GM18498 (cell line): ENCODE measurements around the gene CRYM.
"Not testable (repeated sequence)": the region's sequence is repeated elsewhere in the genome, so short reads cannot be mapped to it uniquely, and the experiment has no call there.

Source experiments
- ATAC-seq: cut with Tn5 transposase; IDR thresholded peaks from one replicate; pipeline ENCODE4 v1.9.1; 2021; ENCODE audit warnings: mild to moderate bottlenecking, moderate library complexity; ENCODE audit not compliant: unreplicated experiment

The CRYM gene

DNA sequence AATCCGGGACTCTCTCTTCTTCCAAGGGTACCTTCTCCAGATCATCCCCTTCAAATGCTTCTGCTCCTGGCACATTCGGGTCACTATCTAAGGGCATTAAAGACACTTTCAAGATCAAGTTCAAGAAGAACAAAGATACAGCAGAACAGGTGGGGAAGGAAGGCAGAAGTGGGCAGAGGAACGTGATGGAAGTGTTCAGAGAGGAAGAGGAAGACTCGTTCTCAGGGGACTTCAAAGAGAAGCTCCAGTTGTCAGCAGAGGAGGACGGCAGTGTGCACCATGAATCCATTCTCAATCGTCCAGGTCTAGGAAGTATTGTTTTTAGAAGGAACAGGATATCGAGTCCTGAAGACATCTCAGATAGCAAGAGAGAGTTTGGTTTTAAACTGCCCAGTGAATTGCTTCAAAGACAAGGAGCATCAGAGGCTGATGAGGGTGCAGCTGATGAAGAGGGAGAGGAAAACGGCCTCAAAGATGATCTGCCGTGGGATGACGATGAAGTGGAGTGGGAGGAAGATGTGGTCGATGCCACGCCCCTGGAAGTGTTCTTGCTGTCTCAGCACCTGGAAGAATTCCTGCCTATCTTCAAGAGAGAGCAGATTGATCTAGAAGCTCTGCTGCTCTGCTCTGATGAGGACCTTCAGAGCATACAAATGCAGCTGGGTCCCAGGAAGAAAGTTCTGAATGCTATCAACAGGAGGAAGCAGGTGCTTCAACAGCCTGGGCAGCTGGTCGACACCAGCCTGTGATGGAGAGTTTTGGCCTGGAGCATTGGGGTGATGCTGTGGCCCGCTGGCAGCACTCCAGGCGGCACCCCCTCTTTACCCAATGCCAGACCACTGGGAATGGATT lies 27.8 kb downstream of the CRYM start:
- no peak for ATAC-seq

DNA sequence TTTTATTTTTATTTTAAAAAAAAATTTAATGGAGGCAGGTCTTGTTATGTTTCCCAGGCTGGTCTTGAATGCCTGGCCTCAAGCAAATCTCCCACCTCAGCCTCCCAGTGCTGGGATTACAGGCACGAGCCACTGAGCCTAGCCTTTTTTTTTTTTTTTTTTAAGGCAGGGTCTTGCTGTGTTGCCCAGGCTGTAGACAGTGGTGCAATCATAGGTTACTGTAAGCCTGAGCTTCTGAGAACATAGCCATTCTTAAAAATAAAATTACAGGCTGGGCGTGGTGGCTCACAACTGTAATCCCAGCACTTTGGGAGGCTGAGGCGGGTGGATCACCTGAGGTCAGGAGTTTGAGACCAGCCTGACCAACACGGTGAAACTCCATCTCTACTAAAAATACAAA lies 29.9 kb downstream of the CRYM start:
- not testable (repeated sequence) for ATAC-seq

DNA sequence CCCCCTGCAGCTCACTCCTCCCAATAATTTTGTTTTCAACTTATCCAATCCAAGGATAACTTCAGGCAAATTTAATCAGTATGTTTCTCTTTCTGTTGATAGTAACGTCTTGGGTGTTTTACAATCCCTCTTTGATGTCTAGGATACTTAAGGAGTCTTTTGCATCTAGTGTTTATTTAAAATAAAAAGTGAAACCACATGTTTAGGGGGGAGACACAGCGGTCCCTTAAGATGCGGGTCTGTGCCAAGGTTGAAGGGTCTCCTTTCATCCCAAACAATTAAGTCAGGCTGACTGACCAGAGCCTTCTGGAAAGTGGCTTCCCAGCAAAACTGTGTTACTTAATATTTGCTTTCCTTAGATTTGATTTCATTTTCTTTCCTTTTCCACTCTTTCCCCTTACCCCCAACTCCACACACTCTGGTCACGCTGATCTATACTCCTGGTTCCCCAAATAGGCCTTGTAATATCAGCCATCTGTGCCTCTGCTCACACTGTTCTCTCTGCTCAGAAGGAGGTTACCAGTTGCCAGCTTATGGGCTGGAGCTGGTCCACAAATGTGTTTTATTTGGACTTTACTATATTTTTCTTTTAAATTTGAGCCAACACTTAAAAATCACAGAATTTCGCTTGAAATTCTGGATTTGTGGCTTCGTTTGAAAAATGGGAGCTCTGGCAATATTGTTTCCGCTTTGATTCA lies 33.4 kb downstream of the CRYM start:
- ATAC-seq, result no peak

DNA sequence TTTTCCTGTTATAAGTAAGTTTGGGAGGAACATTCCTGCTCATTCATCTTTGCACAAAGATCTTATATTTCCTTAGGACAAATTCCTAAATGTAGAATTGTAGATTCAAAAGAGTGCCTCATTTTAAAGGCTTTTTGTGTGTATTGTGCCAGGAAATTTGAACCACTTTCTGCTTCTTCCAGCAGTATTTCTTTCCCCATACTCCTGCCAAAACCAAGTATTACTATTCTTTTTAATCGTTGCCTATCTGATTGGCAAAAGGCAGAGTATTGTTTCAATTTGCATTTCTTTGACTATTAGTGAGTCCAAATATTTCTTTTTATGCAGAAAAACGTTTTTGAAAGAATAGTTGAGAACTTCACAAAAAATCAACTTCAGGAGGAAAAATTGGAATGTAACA lies 35.3 kb downstream of the CRYM start:
- no peak for ATAC-seq

DNA sequence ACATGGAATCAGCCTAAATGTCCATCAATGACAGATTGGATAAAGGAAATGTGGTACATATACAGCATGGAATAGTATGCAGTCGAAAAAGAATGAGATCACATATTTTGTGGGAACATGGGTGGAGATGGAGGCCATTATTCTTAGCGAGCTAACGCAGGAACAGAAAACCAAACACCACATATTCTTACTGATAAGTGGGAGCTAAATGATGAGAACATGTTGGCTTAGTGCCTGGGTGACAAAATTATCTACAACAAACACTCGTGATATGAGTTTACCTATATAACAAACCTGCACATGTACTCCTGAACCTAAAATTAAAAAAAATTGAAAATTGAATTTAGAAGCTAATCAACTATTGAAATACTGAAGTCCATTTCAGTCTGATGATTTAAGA lies 38.4 kb downstream of the CRYM start:
- ATAC-seq, result no peak

DNA sequence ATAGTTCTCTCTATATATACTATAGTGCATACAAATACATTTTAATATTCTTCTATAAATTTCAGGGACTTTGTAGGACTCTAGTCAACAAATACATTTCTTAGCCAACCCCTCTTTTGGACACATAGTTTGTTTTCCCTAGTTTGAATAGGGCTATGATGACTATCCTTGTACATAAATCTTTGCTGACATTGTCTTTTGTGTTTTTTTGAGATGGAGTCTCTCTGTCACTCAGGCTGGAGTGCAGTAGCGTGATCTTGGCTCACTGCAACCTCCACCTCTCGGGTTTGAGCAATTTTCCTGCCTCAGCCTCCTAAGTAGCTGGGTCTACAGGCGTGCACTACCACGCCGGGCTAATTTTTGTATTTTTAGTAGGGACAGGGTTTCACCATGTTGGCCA lies 41.3 kb downstream of the CRYM start:
- no peak for ATAC-seq

DNA sequence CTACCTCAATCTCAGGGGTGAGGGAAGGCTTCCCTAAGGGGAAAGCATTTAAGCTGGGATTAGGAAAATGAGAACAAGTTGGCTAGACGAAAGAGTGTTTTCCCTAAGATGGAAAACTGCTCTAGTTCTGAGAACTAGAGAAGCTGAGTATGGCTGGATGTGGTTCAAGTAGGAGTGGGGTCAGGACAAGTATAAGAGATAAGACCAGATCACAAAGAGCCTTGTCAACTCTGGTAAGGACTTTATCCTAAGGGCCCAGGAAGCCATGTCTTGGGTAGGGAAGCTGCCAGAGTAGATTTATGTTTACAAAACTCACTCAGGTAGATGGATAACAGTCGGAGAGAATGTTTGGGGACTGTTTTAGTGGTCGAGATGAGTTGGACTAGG lies 42.9 kb downstream of the CRYM start:
- ATAC-seq, result no peak

DNA sequence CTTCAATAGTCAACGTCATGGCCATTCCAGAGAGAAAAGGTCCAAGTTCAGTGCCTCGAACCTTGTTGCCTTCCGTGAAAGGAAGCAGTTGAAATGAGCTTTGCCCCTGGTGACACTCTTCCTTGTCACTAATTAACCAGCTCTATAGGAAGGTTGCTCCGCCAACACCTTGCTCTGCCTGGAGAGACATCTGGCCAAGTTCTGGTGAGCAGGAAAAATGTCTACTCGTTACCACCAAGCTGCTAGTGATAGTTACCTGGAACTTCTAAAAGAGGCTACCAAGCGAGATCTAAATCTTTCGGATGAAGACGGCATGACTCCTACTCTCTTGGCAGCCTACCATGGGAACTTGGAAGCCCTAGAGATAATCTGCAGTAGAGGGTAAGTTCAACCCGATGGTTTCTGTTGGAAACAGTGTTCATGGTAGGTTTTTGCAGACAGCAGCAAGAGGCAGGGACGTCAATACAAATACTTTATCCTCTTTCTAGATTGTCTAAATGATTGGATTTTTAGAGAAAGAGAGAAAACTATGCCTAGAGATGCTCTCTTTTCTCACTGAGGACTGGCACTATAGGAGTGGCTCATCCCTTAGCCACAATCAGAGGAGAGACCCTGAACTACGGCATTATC lies 44.5 kb downstream of the CRYM start, which contains the start of gene ANKS4B:
ANKS4B (plus strand) TSS at position 179 of the 630 bp plus-strand sequence; CDS start at position 218, 39 bp downstream.
- ATAC-seq, result no peak

DNA sequence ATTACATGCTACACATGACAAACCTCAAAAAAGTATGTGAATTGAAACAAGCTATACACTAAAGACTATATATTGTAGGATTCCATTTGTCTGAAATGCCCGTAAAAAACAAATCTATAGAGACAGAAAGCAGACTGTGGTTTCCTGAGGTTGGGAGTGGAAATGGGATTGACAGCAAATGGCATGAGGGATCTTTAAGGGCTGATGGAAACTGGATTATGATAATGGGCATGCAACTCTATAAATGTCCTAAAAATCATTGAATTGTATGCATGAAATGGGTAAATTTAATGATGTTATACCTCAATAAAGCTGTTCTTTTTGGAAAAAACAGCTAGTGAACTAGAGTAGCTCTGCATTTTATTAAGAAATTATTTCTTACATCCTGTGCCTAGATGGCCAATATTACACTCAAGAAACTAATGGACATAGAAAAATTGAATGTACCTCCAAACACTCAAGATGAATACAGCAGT lies 45.0 kb downstream of the CRYM start:
- ATAC-seq, result no peak

DNA sequence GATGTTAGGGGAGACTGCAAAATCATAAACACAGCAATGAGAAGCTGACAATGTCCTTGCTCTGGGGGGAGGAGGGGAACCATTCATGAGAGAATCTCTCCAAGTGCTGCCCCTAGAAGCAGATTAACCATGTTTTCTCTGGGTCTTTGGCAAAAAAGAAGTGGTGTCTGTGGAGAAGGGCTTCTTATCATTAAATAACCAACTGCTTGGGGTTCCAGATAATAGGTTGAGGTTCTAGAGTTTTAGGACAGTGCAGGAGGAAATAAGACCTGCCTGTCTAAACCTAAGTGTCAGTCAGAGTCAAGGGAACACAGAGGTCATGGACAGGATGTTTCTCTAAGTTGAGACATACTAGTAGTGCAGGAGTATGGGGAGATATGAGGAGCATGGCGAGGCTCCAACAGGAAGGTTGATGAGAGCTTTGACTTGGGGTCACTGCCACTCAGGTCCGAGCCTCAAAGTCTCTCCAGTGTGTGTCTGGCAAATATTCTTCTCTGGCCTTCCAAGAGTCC lies 49.7 kb downstream of the CRYM start:
- no peak for ATAC-seq

DNA sequence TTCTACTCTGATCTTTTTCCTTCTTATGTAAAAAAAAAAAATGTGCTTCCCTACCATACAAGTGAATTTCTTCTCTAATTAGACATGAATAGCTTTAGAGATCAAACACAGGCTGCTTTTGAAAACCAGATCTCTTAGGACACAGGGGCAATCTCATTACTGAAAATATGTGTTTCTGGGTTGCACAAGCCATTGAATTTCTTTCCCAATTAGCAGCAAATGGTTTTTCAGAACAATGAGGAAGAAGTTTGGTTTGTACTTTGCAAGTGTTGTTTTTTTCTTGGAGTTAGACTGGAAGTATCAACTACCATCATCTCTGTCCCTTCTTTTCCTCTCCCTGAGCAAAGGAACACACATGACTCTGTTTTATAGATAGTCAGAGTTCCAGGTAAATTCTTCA lies 50.2 kb downstream of the CRYM start:
- no peak for ATAC-seq

DNA sequence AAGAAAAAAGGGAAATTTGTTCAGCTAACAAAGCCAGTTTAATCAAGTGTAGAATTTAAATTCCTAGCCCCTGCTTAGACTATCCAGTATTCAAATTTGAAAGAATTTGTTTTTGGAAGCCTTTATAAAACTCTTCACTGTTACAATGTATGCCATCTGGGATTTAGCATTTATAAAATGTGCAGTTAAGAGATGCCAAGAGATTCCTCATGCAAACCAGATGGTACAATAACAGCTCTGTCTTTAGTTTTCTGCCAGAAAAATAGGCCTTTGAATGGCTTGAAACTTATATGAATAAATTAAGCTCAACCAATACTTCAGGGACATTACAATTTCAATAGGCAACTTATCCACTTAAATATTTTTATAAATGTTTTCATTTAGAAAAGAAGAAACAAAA lies 51.3 kb downstream of the CRYM start:
- no peak for ATAC-seq

DNA sequence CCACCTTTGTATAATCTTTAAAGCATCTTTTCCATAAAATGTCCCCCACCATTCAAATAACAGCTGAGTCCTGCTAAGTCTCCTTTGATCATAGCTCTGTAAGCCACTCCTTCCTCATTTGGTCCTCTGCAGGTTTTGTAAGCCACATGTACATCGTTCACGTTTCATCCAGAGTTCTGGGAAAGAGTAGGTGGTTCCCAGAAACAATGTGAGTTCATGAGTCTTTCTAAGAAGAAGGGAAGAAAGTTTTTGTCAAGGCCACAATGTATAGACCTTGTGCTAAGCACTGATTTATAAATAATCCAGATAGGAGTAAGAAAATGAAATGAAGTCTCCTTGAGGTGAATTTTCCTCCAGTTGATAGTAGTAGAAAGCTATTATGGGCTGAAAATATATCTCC lies 53.3 kb downstream of the CRYM start:
- ATAC-seq, result no peak

DNA sequence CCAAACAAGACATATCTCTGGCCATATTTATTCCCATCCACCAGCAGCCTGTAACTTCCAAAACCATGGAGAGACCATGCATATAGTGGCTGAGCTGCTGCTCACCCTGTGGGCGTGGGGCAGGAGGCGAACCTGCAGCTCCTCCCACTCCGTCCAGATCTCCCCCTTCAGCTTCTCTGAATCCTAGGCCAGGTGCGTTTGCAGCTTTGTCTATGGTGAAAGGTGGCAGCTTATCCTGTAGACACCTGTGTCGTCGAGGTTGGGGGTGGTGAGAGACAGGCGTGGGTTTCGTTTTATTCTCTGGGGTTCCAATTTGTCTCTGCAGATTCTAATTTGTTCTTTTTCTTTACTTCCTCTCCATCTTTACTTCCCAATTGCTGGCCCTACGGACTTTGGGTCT lies 54.3 kb downstream of the CRYM start:
- ATAC-seq, result no peak

DNA sequence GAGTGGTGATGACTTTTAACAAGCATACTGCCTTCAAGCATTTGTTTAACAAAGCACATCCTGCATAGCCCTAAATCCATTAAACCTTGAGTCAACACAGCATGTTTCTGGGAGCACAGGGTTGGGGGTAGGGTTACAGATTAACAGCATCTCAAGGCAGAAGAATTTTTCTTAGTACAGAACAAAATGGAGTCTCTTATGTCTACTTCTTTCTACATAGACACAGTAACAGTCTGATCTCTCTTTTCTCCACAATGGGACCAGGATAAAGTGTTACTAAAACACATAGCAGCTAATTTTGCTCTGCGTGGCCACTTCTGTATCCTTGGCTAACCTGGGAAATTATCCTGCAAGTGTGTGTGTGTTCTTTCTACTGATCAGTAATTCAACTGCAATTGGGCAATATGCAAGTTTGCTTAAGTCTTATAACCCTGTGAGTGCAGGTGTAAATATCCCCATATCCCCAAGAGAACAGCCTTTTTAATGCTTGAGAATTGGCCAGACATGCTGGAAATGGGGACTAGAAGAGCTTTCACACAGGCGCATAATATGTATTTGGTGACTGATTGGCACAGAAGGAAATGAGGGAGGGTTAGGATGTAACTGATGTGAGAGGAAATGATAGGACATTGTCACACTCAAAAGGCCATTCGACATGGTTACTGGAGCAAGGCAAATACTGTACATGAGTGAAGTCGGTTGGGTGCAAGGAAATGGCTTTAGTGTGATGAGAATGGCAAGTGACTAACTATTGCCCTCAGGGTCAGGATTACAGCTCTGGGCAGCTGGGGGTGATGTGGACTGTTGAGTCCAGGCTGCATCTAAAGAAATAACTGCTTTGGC lies 55.4 kb downstream of the CRYM start:
- ATAC-seq, result no peak

DNA sequence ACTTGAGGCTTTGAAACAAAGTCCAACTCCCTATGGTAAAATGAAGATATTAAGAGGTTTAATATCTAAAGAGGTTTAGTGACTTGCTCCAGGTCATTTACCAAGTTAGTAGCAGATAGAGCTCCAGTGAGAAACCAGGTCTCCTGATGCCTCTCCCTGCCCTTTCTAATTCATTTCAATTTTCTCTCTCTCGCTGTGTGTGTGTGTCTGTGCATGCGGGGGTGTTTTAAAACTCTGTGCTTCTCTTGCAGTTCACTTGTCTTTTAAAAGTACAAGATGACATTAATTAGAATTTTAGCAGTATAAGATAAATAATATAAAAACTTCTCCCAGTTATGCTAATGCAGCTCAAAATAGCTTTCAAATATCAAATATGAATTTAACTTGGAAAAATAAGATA lies 58.5 kb downstream of the CRYM start:
- ATAC-seq, result no peak

DNA sequence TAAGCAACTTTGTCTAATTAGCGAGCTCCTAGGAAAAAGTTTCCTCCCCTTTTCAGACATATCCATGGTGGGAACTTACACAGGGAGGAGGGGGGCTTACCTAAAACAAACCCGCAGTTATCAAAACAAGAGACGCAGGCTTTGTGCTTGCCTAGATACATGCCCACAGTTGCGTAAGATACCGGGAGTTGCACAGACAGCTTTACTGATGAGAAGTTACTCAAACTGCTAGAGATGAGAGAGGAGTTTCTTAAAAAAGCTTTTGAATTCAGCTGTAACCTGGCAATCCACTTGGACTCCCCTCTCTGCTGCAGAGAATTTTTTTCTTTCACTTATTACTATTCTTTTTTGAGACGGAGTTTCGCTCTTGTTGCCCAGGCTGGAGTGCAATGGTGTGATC lies 59.9 kb downstream of the CRYM start:
- ATAC-seq, result no peak

DNA sequence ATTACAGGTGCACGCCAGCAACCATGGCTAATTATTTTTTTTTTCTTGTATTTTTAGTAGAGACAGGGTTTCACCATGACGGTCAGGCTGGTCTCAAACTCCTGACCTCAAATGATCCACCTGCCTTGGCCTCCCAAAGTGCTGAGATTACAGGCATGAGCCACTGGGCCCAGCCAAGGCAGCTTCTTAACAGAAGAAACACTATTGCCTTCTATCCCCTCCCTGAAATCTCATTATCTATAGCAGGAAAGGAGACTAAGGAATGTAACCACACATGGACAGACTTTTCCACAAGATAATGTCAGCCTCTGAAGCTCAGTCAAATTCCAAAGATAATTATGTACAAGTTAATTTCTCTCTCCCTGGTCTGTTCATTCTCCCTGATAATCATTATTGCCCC lies 61.0 kb downstream of the CRYM start:
- ATAC-seq, result no peak

DNA sequence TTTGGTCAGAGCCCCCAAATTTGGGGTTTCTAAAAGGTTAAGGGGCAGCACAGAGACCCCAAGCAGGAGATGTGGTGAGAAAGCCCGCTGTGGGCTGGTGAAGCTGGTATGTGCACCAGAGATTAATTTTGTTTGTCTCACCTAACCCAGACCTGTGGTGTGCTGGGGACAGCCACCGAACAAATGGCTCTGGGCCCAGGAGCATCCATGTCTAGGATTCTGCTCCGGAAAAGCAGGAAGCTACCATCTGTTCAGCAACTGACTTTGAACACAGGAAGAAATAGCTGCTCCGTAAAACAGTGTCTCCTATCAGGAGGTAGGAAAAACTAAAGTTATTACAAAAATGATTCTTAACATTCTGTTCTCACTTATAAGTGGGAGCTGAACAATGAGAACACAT lies 64.0 kb downstream of the CRYM start:
- ATAC-seq, result no peak

DNA sequence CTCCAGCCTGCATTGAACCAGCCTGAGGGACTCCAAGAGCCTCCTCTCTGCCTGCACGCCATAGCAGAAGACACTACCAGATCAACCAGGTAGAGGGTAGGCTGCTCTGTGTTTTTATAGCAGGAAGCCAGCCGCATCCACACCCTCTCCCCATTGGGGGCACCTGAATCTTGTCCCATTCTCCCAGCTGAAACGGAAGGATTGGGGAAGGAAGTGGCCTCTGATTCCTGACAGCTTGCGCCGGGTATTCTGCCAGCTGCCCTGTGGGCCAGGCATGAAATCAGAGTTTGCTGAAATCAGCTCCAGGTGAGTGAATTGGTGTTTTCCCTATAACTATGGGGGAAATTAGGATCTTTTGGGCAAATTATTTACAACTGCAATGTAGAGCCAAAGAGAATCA lies 66.6 kb downstream of the CRYM start, which contains the start of gene ZP2:
ZP2 (minus strand) TSS at position 89 of the 400 bp plus-strand sequence; CDS start at position 62, 27 bp downstream.
- ATAC-seq, result no peak
